C4-2B (cell line): Measurements from ENCODE around the gene SHISAL2A.

ENCODE experiments used
- H3K27ac ChIP-seq: fragments of 450-650 bp; 2 replicates; pipeline ENCODE4 v1.5.1; 2017
- ZFX ChIP-seq: fragments of 450-650 bp; IDR thresholded peaks from 2 replicates; pipeline ENCODE4 v1.6.1; 2017
- TF ChIP-seq, protein P1 (sequence below): fragments of 450-650 bp; conservative IDR thresholded peaks from 2 replicates; pipeline ENCODE4 v1.5.1; 2017; ENCODE audit warnings: mild to moderate bottlenecking

Gene SHISAL2A

DNA sequence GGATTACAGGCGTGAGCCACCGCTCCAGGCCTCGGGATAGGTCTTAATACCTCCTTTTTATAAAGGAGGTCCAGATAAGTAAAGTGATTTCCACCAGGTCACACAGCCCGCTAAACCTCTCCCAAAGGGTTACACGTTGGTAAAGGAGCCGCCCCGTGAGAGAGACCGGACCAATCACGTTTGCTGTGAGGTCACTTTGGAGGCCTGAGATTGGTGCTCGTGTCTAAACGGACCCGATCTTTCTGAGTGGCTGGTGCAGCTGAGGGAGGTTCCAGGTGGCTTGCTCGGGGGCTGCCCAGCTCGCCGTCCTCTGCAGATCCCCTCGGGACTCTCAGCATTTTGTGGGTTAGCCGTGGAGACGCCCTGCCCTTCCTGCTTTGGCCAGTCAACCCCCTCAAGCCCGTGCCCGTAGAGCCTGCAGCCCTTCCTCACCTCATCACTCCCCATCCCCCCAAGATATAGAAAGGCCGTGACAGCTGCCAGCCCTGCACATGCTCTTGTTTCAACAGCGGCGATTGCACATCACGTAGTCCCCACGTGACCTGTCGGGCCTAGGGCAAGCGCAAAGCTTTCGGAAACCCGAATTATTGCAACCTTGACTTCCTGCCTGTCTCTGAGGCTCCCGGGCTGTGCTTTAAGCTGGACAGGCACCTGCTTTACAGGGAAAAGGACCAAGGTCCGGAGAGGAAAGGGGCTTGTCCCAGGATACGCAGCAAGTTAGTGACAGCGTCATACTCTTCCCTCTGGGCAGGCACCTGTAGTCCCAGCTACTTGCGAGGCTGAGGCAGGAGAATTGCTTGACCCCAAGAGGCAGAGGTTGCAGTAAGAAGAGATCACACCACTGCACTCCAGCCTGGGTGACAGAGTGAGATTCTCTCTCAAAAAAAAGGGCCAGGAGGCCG is 70.2 kb downstream of the SHISAL2A start:
- H3K27ac ChIP-seq, result no peak overlapping the region
- TF ChIP-seq ZFX, result no peak
- TF ChIP-seq, protein P1, sequence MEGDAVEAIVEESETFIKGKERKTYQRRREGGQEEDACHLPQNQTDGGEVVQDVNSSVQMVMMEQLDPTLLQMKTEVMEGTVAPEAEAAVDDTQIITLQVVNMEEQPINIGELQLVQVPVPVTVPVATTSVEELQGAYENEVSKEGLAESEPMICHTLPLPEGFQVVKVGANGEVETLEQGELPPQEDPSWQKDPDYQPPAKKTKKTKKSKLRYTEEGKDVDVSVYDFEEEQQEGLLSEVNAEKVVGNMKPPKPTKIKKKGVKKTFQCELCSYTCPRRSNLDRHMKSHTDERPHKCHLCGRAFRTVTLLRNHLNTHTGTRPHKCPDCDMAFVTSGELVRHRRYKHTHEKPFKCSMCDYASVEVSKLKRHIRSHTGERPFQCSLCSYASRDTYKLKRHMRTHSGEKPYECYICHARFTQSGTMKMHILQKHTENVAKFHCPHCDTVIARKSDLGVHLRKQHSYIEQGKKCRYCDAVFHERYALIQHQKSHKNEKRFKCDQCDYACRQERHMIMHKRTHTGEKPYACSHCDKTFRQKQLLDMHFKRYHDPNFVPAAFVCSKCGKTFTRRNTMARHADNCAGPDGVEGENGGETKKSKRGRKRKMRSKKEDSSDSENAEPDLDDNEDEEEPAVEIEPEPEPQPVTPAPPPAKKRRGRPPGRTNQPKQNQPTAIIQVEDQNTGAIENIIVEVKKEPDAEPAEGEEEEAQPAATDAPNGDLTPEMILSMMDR, result no peak

DNA sequence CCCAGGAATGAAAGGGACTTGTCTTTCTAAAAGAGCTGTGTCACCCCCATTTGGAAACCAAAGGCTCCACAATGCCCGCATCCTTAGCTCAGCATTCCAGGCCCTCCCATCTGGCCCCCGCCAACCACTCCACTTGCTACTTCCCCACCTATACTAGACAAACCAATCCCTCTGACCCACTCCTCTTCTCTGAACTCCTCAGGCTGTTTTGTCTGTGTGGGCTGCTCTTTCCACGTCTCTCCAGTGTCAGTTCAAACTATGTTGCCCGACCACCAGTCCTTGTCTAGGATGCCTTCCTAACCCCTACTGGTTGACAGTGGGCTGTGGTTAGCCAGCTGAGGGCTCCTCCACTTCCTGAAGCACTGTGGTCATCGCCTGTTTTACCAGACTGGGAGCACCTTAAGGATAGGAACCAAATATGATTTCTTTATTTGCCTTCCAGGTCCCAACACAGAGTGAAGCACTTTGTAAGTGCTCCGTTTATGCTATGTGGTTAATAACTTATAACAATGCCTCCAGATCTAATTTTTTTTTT is 73.2 kb downstream of the SHISAL2A start:
- H3K27ac ChIP-seq, result no peak overlapping the region
- TF ChIP-seq, protein P1, result no peak
- no peak for TF ChIP-seq ZFX
